Right lobe of liver (tissue), 6 donors: ENCODE measurements around the gene SLC23A3. TPM values are rescaled to one million over a fixed set of nuclear protein-coding genes. Genes with fewer than 3 reads are reported as not detected.

Experiments
- ATAC-seq, 4 donors: fragments of 200-7000 bp; cut with Tn5 transposase; one replicate each; pipeline ENCODE4 v1.9.1; 2020; ENCODE audit warnings: mild to moderate bottlenecking in 4 of 4, moderate library complexity in 4 of 4
- DNase-seq, 3 donors: peaks; one replicate each; pipeline ENCODE4 v3.0.0-alpha.2; 2020
- H3K27ac ChIP-seq, 3 donors: fragments of 200-600 bp; one replicate each; pipeline ENCODE4 v1.8.0; 2022
- H3K27me3 ChIP-seq, 2 donors: fragments of 200-600 bp; one replicate each; pipeline ENCODE4 v1.8.0; 2022
- H3K36me3 ChIP-seq, 4 donors: fragments of 200-600 bp; sonication (generic) in 1 of 4; one replicate each; pipeline versions ENCODE4 v1.5.1 to v1.8.0; 2017 to 2022; ENCODE audit warnings: control low read depth in 1 of 4
- H3K4me1 ChIP-seq, 4 donors: fragments of 200-600 bp; sonication (generic) in 1 of 4; one replicate each; pipeline versions ENCODE4 v1.5.1 to v1.8.0; 2017 to 2022; ENCODE audit warnings: control low read depth in 1 of 4
- H3K4me3 ChIP-seq, 3 donors: fragments of 200-600 bp; one replicate each; pipeline ENCODE4 v1.8.0; 2022
- H3K9me3 ChIP-seq, 4 donors: fragments of 200-600 bp; sonication (generic) in 1 of 4; one replicate each; pipeline versions ENCODE4 v1.5.1 to v1.8.0; 2017 to 2022; ENCODE audit warnings: control low read depth in 1 of 4
- POLR2A ChIP-seq: fragments of 450-650 bp; IDR thresholded peaks from one replicate; pipeline ENCODE4 v1.6.1; 2017; ENCODE audit warnings: antibody characterized with exemption, mild to moderate bottlenecking
- WGBS: methylation state at CpG from one replicate; pipeline ENCODE4 v1.1.6; 2018; ENCODE audit warnings: low coverage, low lambda C conversion rate; ENCODE audit not compliant: insufficient coverage; ENCODE audit errors: missing lambda C conversion rate; 5-methylcytosine and 5-hydroxymethylcytosine counted together
- intact Hi-C, 2 donors: fragments of 100-400 bp; cut with DNase I; formaldehyde crosslinking; loops; one replicate each; pipeline versions ENCODE4 v1.11.2 to v1.14.1; 2022
- total RNA-seq, 6 experiments: library from RNA; depleted of rRNA in 2 of 6; stranded (reverse); fragments of >200 nt in 2 of 6; fragmentation: NEBNext Ultra II Directional in 3 of 6; extraction: Animal tissue kit (Norgen Biotek cat#: 25700) in 3 of 6; gene quantifications; one replicate each; pipeline versions ENCODE4 v1.1.0 to v1.2.4, GENCODE V29; 2016 to 2023
- TF ChIP-seq, protein P1 (sequence below), 4 donors: fragments of 200-600 bp in 3 of 4; fragments of 450-650 bp in 1 of 4; IDR thresholded peaks; one replicate each; pipeline versions ENCODE4 v1.5.1 to v1.8.0; 2016 to 2022; ENCODE audit warnings: antibody characterized with exemption in 4 of 4, mild to moderate bottlenecking in 2 of 4
- donor health status: DM: no; HTN: yes; CAD: no.
- donor health status: DM: no; HTN: no; CAD: no.
- donor health status: DM: no; HTN: no; CAD: no.
- donor health status: DM: no; HTN: yes; CAD: no.
- donor health status: DM: no; HTN: yes; CAD: no.

Gene SLC23A3
- total RNA-seq, 6 experiments from 2014 or later = 0.62 to 4.9 (median 2.1) TPM

- no peaks in the 10 kb centered on the region for H3K27me3 ChIP-seq
- peaks cover 0 to 55% (median 26%) of the 10 kb centered on the region in 4 donors for H3K4me1 ChIP-seq
- peak overlapping the region in 2 of 3 donors; percentile 75 to 88 for H3K27ac ChIP-seq
- H3K36me3 ChIP-seq = no peaks in the 10 kb centered on the region
- intact Hi-C loops = no loop called here
- WGBS = 48% methylated on average over 4 of the region's 4 CpGs
- DNase-seq (no peak), ATAC-seq (peak in 2 of 4 donors; percentile 5 to 28)
- no peaks in the 10 kb centered on the region for H3K9me3 ChIP-seq
- TF ChIP-seq, protein P1, sequence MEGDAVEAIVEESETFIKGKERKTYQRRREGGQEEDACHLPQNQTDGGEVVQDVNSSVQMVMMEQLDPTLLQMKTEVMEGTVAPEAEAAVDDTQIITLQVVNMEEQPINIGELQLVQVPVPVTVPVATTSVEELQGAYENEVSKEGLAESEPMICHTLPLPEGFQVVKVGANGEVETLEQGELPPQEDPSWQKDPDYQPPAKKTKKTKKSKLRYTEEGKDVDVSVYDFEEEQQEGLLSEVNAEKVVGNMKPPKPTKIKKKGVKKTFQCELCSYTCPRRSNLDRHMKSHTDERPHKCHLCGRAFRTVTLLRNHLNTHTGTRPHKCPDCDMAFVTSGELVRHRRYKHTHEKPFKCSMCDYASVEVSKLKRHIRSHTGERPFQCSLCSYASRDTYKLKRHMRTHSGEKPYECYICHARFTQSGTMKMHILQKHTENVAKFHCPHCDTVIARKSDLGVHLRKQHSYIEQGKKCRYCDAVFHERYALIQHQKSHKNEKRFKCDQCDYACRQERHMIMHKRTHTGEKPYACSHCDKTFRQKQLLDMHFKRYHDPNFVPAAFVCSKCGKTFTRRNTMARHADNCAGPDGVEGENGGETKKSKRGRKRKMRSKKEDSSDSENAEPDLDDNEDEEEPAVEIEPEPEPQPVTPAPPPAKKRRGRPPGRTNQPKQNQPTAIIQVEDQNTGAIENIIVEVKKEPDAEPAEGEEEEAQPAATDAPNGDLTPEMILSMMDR (IDR thresholded peaks at IDR 0.05) = no peak
- no peak for TF ChIP-seq POLR2A
- H3K4me3 ChIP-seq = peak overlapping the region in 1 of 3 donors; percentile 20
Observed at GRCh38 chr2:219124381-219125110, 45.3 kb downstream of the SLC23A3 start.

DNA sequence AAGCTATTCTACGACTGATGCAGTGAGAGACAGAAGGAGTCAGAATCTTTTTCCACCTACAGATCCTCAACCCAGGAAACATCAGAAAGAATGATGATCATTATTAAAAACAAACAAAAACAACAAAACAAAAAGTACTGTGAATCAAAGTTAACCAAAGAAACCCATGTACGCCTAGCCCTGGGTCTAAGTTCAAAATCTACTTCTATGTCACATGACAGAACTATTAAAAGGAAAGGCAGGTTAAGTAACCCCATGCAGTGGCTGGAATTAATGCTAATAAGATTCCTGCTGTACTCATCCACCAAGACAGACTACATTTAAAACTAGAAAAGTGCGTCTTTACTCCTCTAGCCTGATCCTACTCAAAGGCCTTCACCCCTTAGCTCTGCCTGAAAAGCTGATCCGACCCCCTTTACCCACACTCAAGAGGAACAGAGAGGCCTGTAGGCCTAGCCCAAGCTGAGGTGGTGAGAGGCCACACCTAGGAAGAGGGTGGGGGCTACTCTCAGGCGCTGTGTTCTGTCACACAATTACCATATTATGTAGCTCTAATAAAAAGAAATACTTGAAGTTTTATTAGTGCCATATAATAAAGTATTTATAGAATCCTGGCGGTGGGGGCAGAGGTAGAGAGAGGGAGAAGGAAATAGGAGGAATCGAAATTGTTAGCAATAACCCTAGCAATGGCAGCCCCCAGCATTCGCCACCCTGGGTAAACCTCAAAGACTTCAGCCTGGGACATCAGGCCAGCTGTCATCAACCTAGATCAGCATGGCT lies 46.3 kb downstream of the SLC23A3 start:
- no peak for TF ChIP-seq POLR2A
- TF ChIP-seq, protein P1 (IDR thresholded peaks at IDR 0.05) = no peak
- DNase-seq (no peak), ATAC-seq (no peak)
- Histone ChIP-seq H3K4me3 (no peak overlapping the region), H3K9me3 (no peaks in the 10 kb centered on the region), H3K27me3 (no peaks in the 10 kb centered on the region), H3K4me1 (peaks cover 0 to 55% (median 26%) of the 10 kb centered on the region in 4 donors), H3K27ac (no peak overlapping the region), H3K36me3 (no peaks in the 10 kb centered on the region)
- 76% methylated on average over 7 of the region's 8 CpGs for WGBS
- intact Hi-C loops = no loop called here

- intact Hi-C loops = no loop called here
- H3K4me1 ChIP-seq = peaks cover 0 to 54% (median 24%) of the 10 kb centered on the region in 4 donors
- no peak overlapping the region for H3K4me3 ChIP-seq
Observed at GRCh38 chr2:219122202-219122980, 47.4 kb downstream of the SLC23A3 start.

DNA sequence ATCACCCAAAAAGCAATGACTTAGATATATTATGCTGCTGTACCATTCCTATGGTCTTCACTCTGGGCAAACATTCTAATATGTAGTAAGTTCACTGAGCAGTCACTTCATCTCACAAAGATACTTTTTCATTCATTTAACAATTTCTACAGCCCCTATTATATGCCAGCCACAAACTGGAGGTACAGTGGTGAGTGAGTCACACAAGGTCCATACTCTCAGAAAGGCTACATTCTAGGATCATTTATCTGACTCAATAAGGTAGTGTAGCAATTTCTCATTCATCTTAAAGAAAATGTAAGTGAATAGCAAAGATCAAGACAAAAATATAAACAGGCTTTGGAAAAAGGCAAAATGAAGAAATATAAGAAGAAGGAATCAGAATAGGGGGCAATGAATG lies 49.7 kb downstream of the SLC23A3 start:
- H3K4me1 ChIP-seq = peaks cover 0 to 47% (median 21%) of the 10 kb centered on the region in 4 donors
- no peak overlapping the region for H3K4me3 ChIP-seq
- no peak overlapping the region for H3K27ac ChIP-seq
- no peaks in the 10 kb centered on the region for H3K36me3 ChIP-seq
- DNase-seq (no peak), ATAC-seq (no peak)
- no peak for TF ChIP-seq POLR2A
- TF ChIP-seq, protein P1 (IDR thresholded peaks at IDR 0.05) = no peak
- H3K9me3 ChIP-seq = no peaks in the 10 kb centered on the region
- H3K27me3 ChIP-seq = no peaks in the 10 kb centered on the region
- intact Hi-C loops = loop anchor here in 1 of 2 donors (2.0 kb wide), 1 partner anchor 61 kb away; no protein-coding TSS in a partner anchor

More at GRCh38 chr2:219122202-219122980, 47.4 kb downstream of the SLC23A3 start:
- H3K36me3 ChIP-seq = no peaks in the 10 kb centered on the region
- no peak for ATAC-seq
- H3K27ac ChIP-seq = no peak overlapping the region
- no peaks in the 10 kb centered on the region for H3K27me3 ChIP-seq
- DNase-seq = no peak
- no peaks in the 10 kb centered on the region for H3K9me3 ChIP-seq
- TF ChIP-seq, protein P1 (IDR thresholded peaks at IDR 0.05) = no peak
- TF ChIP-seq POLR2A = no peak
- WGBS = 87% methylated on average over 4 of the region's 5 CpGs
